Aortic smooth muscle cell (primary cell): ENCODE data around the gene SPEF1. TPM values are rescaled to one million over a fixed set of nuclear protein-coding genes. Genes with fewer than 3 reads are reported as not detected.

Experiments
- total RNA-seq: library from RNA; depleted of rRNA; stranded (reverse); fragments of >200 nt; gene quantifications from 2 replicates; pipeline ENCODE4 v1.2.3, GENCODE V29; 2014

SPEF1 gene, protein sequence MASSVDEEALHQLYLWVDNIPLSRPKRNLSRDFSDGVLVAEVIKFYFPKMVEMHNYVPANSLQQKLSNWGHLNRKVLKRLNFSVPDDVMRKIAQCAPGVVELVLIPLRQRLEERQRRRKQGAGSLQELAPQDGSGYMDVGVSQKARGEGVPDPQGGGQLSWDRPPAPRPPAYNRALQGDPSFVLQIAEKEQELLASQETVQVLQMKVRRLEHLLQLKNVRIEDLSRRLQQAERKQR
- 0.12 and 0.13 TPM in 2 replicates for total RNA-seq

DNA sequence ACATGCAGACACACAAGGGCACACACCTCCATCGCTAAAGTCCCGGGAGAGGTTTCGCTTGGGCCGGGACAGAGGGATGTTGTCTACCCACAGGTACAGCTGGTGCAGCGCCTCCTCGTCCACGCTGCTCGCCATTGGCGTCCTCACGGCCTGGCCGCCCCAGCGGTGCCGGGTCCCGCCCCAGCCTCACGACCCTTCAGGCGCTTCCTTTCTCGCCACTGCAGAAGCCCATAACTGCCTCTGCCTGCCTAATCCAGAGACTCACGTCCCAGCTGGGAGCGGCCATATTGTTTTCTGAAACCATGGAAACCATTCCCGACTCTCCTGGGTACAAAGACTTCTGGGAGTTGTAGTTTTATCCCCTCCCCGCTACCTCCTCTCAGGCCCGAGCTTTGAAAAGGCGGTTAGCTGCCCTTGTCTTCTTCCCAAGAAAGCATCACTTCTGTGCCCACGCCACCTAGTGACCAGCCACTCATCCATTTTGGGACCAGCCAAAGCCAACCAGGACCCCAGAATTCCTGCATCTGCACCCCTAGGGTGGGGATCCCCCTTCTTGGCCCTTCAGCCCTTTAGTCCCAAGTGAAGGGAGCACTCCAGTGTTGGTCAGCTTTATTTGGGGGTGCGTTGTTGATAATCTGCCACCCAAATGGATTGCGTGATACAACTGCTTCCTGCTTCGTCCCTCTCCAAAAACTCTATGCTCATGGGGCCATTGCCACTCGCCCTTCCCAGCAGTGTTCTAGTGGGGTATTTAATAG, at the start of gene SPEF1:
Gene SPEF1 (minus strand): TSS at position 296 of the 758 bp plus-strand sequence. CDS start 161 bp downstream, at position 135.

DNA sequence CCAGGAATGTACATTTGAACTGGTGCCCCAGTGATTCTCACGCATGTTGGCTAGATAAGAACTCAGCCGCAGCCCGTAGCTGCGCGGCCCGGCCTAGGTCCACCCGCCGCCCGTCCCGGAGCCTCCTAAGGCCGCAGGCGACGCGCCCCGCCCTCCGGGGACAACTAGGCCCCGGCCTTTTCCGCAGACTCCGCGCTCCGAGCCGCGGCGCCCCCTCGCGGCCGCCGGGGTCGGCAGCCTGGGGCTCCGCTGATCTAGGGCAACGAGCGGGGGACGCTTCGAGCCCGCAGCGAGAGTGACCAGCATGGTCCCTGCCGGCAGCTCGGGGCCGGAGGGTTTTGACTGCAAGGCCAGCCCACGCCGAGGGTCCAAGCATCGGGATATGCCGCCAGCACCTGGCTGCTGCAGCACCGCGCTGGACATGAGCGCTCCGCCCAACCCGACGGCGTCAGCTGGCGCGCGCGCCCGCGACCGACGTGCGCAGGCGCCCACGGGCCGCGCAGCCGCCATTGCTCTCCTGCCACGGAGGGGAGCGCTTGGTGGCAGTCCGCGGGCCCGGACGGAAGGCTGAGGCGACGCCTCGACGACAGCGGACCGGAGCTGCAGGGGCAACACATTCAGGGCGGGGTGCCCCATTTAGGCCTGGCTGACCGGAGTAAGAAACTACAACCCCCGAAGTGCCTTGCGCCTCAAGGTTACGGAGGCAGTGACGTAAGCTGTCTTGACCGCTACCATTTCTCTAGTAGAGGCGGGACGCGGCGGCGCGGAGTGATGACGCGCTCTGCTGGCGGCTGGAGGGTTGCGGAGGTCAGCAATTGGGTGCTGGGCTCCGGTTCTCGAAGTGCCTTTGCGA, 39.0 kb upstream of the SPEF1 start, which contains the start of gene AP5S1:
Gene AP5S1 (plus strand): TSS at position 500 of the 853 bp plus-strand sequence. CDS start 1,571 bp downstream, outside the sequence.

DNA sequence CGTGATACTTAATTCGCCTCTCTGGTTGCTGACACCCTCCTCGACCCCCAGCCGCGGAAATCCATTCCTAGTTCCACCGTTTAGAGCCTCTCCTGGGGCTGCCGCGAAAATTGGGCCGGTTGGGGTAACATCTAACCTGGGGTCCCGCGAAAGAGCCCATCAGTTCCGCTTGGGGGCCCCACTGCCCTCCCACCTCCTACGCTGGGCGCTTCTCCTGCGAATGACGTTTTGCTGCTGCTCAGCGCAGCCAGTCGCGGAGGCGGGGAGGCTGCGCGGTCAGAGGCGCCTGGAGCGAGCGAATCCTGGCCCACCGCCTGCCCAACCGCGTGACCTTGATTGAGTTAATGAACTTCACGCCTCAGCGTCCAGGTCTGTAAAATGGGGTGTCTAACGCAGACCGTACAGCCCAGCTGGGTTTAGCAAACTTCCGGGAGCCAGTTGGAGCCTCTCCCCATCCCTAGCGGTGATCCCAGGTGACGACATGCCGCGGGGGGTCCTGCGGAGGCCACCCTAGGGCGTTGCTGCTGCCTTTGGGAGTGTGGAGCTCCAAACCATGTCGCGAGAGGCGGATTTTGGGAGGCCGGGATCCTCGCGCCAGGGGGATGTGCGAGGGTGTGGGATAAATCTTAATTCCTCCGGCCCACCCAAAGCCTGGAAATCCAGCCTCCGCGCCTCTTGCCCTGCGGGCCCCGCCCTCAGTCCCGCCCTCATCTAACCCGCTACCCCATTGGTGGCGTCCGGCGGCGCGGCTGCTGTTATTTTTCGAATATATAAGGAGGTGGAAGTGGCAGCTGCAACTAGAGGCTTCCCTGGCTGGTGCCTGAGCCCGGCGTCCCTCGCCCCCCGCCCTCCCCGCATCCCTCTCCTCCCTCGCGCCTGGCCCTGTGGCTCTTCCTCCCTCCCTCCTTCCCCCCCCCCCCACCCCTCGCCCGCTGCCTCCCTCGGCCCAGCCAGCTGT, 14.5 kb upstream of the SPEF1 start, which contains the start of gene CDC25B:
Gene CDC25B (plus strand): TSS at position 800 of the 958 bp plus-strand sequence. CDS start 222 bp downstream, outside the sequence.

DNA sequence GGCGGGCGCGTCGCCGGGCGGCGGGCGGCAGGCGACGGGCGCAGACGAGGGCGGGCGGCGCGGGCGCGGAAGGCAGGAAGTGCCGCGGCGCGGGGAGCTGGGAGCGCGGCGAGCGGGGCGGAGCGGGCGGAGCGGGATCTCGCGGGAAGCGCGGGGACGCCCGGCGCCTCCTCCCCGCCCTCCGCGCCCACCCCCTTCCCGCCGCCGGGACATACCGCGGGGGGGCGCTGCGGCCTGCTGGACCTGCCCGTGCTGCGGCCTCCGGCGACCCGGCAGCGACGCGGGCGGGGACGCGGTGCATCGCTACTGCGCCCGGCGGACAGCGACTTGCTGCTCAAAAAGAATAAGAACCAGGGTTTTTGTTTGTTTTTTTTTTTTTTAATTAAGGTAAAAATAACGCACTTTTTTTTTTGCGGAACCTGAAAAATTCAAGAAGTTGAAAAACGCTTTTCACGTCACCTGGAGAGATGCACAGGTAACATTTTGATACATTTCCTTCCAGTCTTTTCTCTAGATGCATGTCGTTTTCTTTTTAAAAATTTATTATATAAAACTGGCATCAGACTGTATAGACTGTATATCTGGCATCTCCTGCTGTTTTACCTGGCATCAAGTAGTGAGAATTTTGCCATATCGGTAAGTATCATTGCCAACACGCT, 5.5 kb upstream of the SPEF1 start, which contains the start of gene CENPB:
Gene CENPB (minus strand): TSS at position 76 of the 659 bp plus-strand sequence. CDS start 257 bp downstream, outside the sequence.

DNA sequence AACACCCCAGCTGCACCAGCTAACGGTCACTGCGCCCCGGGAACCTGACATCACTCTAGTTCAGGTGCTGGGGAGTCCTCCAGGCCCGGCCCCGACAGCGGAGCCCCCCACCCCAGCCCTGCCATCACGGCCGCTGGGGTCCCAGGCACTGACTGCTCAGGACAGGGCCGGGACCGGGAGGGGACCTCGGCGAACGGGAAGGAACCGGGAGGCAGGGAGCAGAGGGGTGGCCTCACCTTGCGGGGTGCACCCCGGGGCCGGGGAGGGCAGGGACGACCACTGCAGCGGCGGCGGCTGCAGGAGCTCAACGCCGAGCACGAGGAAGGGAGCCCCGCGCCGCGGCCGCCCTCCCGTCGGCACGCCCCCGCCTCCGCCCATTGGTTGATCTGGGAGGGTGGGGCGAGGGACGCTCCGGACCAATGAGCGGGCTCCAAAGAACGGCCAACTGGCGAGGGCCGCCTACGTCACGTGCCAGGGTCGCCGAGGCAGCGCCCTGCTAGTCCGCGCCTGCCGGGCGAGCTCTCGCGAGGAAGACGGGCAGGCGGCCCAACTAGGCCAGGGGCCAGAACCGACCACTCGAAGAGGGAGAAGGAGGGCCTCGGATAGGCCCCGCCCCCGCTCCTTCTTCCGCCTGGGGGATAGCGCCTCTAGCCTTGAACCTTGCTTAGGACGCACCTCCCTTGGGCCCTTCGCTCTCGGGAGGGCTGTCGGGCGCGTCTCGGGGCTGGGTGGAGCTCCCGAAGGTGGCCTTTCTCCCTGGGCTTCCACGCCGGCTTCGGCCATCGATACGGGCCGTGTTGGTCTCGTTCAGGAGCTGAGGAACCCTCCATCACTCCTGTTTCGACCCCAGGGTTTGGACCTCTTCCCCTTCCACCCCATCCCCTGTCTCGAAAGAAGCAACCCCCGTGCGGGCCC, 13.6 kb downstream of the SPEF1 start, which contains the start of gene ADISSP:
Gene ADISSP (minus strand): TSS at position 327 of the 915 bp plus-strand sequence. CDS start 7,653 bp downstream, outside the sequence.

DNA sequence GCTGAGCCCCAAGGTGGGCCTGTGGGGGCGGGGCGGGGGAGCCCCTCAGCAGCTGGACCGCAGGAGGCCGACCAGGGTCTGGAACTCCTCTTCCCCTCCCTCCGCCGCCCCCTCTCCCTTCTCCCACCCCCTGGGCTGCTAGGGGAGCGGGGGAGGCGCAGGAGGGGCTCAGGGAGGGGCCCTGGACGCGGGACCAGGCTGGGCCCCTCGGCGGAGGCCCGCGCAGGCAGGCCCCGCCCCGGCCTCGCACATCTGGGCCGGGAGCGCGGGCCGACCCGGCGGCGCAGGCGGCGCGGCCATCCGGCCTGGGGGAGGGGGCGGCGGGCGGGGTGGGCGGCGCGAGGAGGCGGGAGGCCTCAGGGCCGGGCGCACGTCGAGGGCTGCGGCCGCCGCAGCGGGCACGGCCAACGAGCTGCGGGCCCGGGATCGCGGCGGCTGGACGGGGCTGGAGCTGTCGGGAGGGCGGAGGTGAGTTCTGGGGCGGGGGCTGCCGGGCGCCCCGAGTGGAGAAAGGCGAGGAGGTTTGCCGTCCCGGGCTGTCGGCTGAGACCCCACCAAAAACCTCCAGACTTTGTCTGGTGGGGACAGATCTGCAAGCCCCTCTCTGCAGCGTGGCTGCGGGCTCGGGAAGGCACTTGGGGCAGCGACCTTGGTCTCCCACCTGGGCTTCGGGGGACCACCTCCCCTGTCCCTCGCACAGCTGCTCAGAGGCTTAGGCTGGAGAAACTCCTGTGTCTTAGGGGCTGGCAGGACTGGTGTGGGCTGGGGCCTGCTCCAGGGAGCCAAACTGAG, 48.7 kb downstream of the SPEF1 start, which contains the start of gene HSPA12B:
Gene HSPA12B (plus strand): TSS at position 359 of the 792 bp plus-strand sequence. CDS start 5,990 bp downstream, outside the sequence.

Other genes with a start within 250 kb of the SPEF1 start
- gene GFRA4, start 118.0 kb downstream of the SPEF1 start, total RNA-seq, result not detected in 2 replicates
- gene ADAM33, start 99.4 kb downstream of the SPEF1 start, total RNA-seq, result 21.0 and 29.2 TPM in 2 replicates
- gene SIGLEC1, start 68.8 kb downstream of the SPEF1 start, total RNA-seq, result not detected in 2 replicates
- gene HSPA12B, start 48.8 kb downstream of the SPEF1 start, total RNA-seq, result 0.31 and 0.53 TPM in 2 replicates
- 16.2 and 17.3 TPM in 2 replicates for gene ADISSP, start 13.7 kb downstream of the SPEF1 start, total RNA-seq
- gene CENPB, start 5.3 kb upstream of the SPEF1 start, total RNA-seq, result 116 and 144 TPM in 2 replicates
- gene CDC25B, start 14.9 kb upstream of the SPEF1 start, total RNA-seq, result 32.1 and 42.0 TPM in 2 replicates
- gene AP5S1, start 39.1 kb upstream of the SPEF1 start, total RNA-seq, result 16.4 and 19.3 TPM in 2 replicates
- gene MAVS, start 65.4 kb upstream of the SPEF1 start, total RNA-seq, result 13.6 and 14.9 TPM in 2 replicates
- 50.5 and 52.6 TPM in 2 replicates for gene PANK2, start 107.9 kb upstream of the SPEF1 start, total RNA-seq
- gene RNF24, start 234.1 kb upstream of the SPEF1 start, total RNA-seq, result 10.3 and 22.1 TPM in 2 replicates